Parathyroid adenoma (tissue), 2 donors: ENCODE results near the gene ESM1.
A peak's percentile ranks its signal among the peaks of the same experiment; 100 is the strongest.

ENCODE experiments used
- H2AFZ ChIP-seq: fragments of 300-600 bp; sonication (generic); one replicate; pipeline ENCODE4 v1.7.0; 2017; ENCODE audit warnings: antibody characterized with exemption, mild to moderate bottlenecking
- H3K27ac ChIP-seq: fragments of 300-600 bp; sonication (generic); one replicate; pipeline ENCODE4 v1.7.0; 2017
- H3K27me3 ChIP-seq: fragments of 300-600 bp; sonication (generic); one replicate; pipeline ENCODE4 v1.7.0; 2017; ENCODE audit warnings: low read length; ENCODE audit not compliant: control insufficient read depth, insufficient read depth
- H3K36me3 ChIP-seq: fragments of 300-600 bp; sonication (generic); one replicate; pipeline ENCODE4 v1.7.0; 2017; ENCODE audit warnings: low read length; ENCODE audit not compliant: control insufficient read depth, insufficient read depth
- H3K4me1 ChIP-seq: fragments of 300-600 bp; sonication (generic); one replicate; pipeline ENCODE4 v1.7.0; 2017; ENCODE audit warnings: control low read depth
- H3K4me2 ChIP-seq: fragments of 300-600 bp; sonication (generic); one replicate; pipeline ENCODE4 v1.7.0; 2017; ENCODE audit warnings: low read length
- H3K4me3 ChIP-seq: fragments of 300-600 bp; sonication (generic); one replicate; pipeline ENCODE4 v1.7.0; 2017; ENCODE audit warnings: low read depth, low read length
- H3K79me2 ChIP-seq: fragments of 300-600 bp; sonication (generic); one replicate; pipeline ENCODE4 v1.7.0; 2017; ENCODE audit warnings: control low read depth
- H3K9ac ChIP-seq: fragments of 300-600 bp; sonication (generic); one replicate; pipeline ENCODE4 v1.7.0; 2017; ENCODE audit warnings: mild to moderate bottlenecking
- H3K9me3 ChIP-seq: fragments of 300-600 bp; sonication (generic); one replicate; pipeline ENCODE4 v1.7.0; 2017; ENCODE audit warnings: low read length; ENCODE audit not compliant: control insufficient read depth
- CTCF ChIP-seq: fragments of 300-600 bp; sonication (generic); IDR thresholded peaks from one replicate; pipeline ENCODE4 v1.7.0; 2017; ENCODE audit warnings: antibody characterized with exemption, mild to moderate bottlenecking
- donor health status: primary hyperparathyroidism.

Gene ESM1

GRCh38 chr5:54959673-54960418 is 25.5 kb downstream of the ESM1 start:
- no peaks in the 10 kb centered on the region for H3K27me3 ChIP-seq
- H3K4me3 ChIP-seq = no peak overlapping the region
- H2AFZ ChIP-seq = no peak overlapping the region
- H3K36me3 ChIP-seq = no peaks in the 10 kb centered on the region
- H3K79me2 ChIP-seq = no peaks in the 10 kb centered on the region
- no peaks in the 10 kb centered on the region for H3K9me3 ChIP-seq
- peaks cover 3% of the 10 kb centered on the region for H3K4me1 ChIP-seq
- H3K27ac ChIP-seq = no peak overlapping the region
- no peak overlapping the region for H3K9ac ChIP-seq
- H3K4me2 ChIP-seq = no peak overlapping the region
- no peak for TF ChIP-seq CTCF

GRCh38 chr5:54956922-54957321 is 28.5 kb downstream of the ESM1 start:
- TF ChIP-seq CTCF = no peak
- Histone ChIP-seq H3K27me3 (no peaks in the 10 kb centered on the region), H3K9me3 (no peaks in the 10 kb centered on the region), H3K79me2 (no peaks in the 10 kb centered on the region), H3K4me1 (peaks cover 3% of the 10 kb centered on the region), H3K9ac (no peak overlapping the region), H3K4me2 (no peak overlapping the region), H2AFZ (no peak overlapping the region), H3K36me3 (no peaks in the 10 kb centered on the region), H3K4me3 (no peak overlapping the region), H3K27ac (no peak overlapping the region)

GRCh38 chr5:54947187-54947586 is 38.2 kb downstream of the ESM1 start:
- no peak overlapping the region for H3K9ac ChIP-seq
- no peak overlapping the region for H2AFZ ChIP-seq
- no peaks in the 10 kb centered on the region for H3K27me3 ChIP-seq
- no peak overlapping the region for H3K4me3 ChIP-seq
- no peaks in the 10 kb centered on the region for H3K4me1 ChIP-seq
- H3K4me2 ChIP-seq = no peak overlapping the region
- no peaks in the 10 kb centered on the region for H3K79me2 ChIP-seq
- H3K36me3 ChIP-seq = no peaks in the 10 kb centered on the region
- no peak for TF ChIP-seq CTCF
- H3K9me3 ChIP-seq = no peaks in the 10 kb centered on the region
- no peak overlapping the region for H3K27ac ChIP-seq

- Histone ChIP-seq H3K4me3 (no peak overlapping the region), H3K9ac (no peak overlapping the region), H3K79me2 (no peaks in the 10 kb centered on the region), H3K36me3 (no peaks in the 10 kb centered on the region), H3K4me1 (no peaks in the 10 kb centered on the region), H3K27ac (no peak overlapping the region), H3K4me2 (no peak overlapping the region), H3K27me3 (no peaks in the 10 kb centered on the region), H2AFZ (no peak overlapping the region), H3K9me3 (no peaks in the 10 kb centered on the region)
- TF ChIP-seq CTCF = no peak
Measured at GRCh38 chr5:54946306-54946819, 39.0 kb downstream of the ESM1 start.

GRCh38 chr5:54944364-54944763 is 41.0 kb downstream of the ESM1 start:
- H3K27me3 ChIP-seq = no peaks in the 10 kb centered on the region
- no peak overlapping the region for H2AFZ ChIP-seq
- no peaks in the 10 kb centered on the region for H3K36me3 ChIP-seq
- H3K79me2 ChIP-seq = no peaks in the 10 kb centered on the region
- no peak overlapping the region for H3K4me2 ChIP-seq
- no peaks in the 10 kb centered on the region for H3K9me3 ChIP-seq
- peak; percentile 63 for TF ChIP-seq CTCF
- H3K4me3 ChIP-seq = no peak overlapping the region
- no peaks in the 10 kb centered on the region for H3K4me1 ChIP-seq
- no peak overlapping the region for H3K9ac ChIP-seq
- no peak overlapping the region for H3K27ac ChIP-seq
